GM12891 (cell line): ENCODE measurements around the gene NFKBIB.

ENCODE experiments used
- DNase-seq: peaks from one replicate; pipeline ENCODE4 v3.0.0; 2011; ENCODE audit warnings: low spot score; ENCODE audit not compliant: insufficient read length
- FAIRE-seq: peaks from 2 replicates; lab custom pipeline; 2011; peaks lifted over from hg19 to GRCh38; lab: Jason Lieb, UNC
- PAX5 ChIP-seq: IDR thresholded peaks from 2 replicates; pipeline ENCODE4 v1.6.1; 2011; ENCODE audit warnings: low read length, moderate library complexity, mild to moderate bottlenecking; ENCODE audit not compliant: insufficient read depth, severe bottlenecking
- POLR2A ChIP-seq: IDR thresholded peaks from 2 replicates; pipeline ENCODE4 v1.6.1; 2011; ENCODE audit warnings: low read depth, low read length, control low read depth
- POLR2AphosphoS5 ChIP-seq: IDR thresholded peaks from 2 replicates; pipeline ENCODE4 v1.6.1; 2011; ENCODE audit warnings: low read depth, low read length, control low read depth
- POU2F2 ChIP-seq: IDR thresholded peaks from 2 replicates; pipeline ENCODE4 v1.6.1; 2011; ENCODE audit warnings: low read depth, mild to moderate bottlenecking, control low read depth, low read length, moderate library complexity
- SPI1 ChIP-seq: IDR thresholded peaks from 2 replicates; pipeline ENCODE4 v1.6.1; 2011; ENCODE audit warnings: low read depth, low read length, control low read depth
- TAF1 ChIP-seq: IDR thresholded peaks from 2 replicates; pipeline ENCODE4 v1.6.1; 2011; ENCODE audit warnings: low read depth, low read length, control low read depth

Gene NFKBIB

DNA sequence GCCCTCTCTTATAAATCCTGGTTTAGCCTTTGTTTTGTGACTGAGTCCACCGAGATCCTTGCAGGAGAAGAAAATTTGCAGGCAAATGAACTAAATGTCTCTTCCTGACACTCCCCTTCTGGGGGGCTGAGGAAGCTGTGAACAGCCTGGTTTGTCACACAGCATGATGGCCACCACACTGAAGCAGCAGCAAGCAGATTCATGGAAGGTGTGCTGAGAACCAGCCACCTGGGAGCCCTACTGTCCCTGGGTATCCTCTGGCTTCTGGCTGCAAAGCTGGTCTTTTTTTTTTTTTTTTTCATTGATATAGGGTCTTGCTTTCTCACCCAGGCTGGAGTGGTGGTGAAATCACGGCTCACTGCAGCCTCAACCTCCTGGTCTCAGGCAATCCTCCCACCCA is 42.2 kb downstream of the NFKBIB start:
- TF ChIP-seq POLR2AphosphoS5, result no peak
- no peak for TF ChIP-seq PAX5
- no peak for TF ChIP-seq SPI1
- no peak for TF ChIP-seq TAF1
- no peak for TF ChIP-seq POLR2A
- TF ChIP-seq POU2F2, result no peak
- DNase-seq, result no peak
- no peak for FAIRE-seq

DNA sequence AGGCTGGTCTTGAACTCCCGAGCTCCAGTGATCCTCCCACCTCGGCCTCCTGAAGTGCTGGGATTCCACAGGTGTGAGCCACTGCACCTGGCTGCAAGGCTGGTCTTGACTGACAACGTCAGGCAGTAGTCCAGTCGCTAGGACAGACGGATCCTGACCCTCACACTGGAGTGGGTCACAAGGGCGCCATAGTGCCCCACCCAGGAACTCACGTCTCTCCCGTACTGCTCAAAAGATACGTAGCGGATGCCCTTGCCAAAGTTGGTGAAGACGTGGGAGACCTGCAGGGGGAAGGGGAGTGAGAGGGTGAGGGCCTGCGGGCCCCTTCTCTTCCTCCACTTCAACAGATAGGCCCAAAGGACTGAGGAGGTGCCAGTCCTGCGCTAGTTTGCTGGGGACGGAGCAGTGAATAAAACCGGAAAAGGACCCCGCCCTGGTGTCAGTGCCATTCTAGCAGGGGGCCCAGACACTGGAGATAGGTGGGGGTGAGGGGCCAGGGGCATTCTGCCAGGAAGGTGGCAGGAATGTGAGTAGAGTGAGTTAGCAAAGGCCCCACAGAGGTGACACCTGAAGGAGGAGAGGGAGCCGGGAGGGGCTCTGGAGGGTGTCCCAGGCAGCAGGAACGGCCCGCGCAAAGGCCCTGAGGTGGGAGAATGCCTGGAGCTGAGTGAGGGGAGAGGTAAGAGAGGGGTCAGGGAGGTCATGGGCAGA is 42.9 kb downstream of the NFKBIB start:
- TF ChIP-seq TAF1, result no peak
- no peak for TF ChIP-seq POLR2AphosphoS5
- no peak for TF ChIP-seq POU2F2
- TF ChIP-seq SPI1, result no peak
- no peak for TF ChIP-seq PAX5
- no peak for TF ChIP-seq POLR2A
- no peak for FAIRE-seq

DNA sequence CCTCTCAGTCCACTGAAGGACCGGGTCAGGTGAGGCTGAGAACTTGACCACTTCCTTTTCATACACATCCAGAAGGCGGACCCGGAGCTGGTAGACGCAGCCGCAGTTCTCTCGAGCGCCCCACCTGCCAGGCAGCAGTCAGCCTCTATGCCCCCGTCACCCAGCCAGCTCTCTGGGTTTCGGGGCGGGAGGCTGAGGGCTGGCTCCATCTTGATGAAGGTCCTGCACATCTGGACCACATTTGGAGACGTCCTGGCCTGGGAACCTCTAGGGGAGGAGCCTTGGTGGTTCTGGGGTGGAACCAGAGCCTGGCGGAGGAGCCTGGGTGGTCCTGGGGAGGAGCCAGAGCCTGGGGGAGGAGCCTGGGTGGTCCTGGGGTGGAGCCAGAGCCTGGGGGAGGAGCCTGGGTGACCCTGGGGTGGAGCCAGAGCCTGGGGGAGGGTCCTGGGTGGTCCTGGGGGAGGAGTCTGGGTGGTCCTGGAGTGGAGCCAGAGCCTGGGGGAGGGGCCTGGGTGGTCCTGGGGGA is 45.3 kb downstream of the NFKBIB start:
- FAIRE-seq (no peak), DNase-seq (no peak)
- no peak for TF ChIP-seq PAX5
- TF ChIP-seq TAF1, result no peak
- no peak for TF ChIP-seq POLR2A
- no peak for TF ChIP-seq POLR2AphosphoS5
- no peak for TF ChIP-seq POU2F2
- no peak for TF ChIP-seq SPI1

More for the DNA sequence above, 42.9 kb downstream of the NFKBIB start:
- no peak for DNase-seq

GRCh38 chr19:38945562-38946228 is 45.9 kb downstream of the NFKBIB start:
- TF ChIP-seq SPI1 (no peak), POU2F2 (no peak), POLR2AphosphoS5 (no peak), PAX5 (no peak), TAF1 (no peak), POLR2A (no peak)
- DNase-seq (no peak), FAIRE-seq (no peak)

GRCh38 chr19:38946229-38947010 is 46.7 kb downstream of the NFKBIB start:
- FAIRE-seq (no peak), DNase-seq (no peak)

GRCh38 chr19:38949580-38950367 is 50.0 kb downstream of the NFKBIB start:
- peak; percentile 68 for FAIRE-seq
- DNase-seq, result peak; percentile 73
- TF ChIP-seq PAX5, result no peak
- no peak for TF ChIP-seq POLR2A

More at GRCh38 chr19:38946229-38947010, 46.7 kb downstream of the NFKBIB start:
- no peak for TF ChIP-seq PAX5
- TF ChIP-seq POU2F2, result no peak
- no peak for TF ChIP-seq POLR2A
- no peak for TF ChIP-seq TAF1
- no peak for TF ChIP-seq SPI1
- no peak for TF ChIP-seq POLR2AphosphoS5

DNA sequence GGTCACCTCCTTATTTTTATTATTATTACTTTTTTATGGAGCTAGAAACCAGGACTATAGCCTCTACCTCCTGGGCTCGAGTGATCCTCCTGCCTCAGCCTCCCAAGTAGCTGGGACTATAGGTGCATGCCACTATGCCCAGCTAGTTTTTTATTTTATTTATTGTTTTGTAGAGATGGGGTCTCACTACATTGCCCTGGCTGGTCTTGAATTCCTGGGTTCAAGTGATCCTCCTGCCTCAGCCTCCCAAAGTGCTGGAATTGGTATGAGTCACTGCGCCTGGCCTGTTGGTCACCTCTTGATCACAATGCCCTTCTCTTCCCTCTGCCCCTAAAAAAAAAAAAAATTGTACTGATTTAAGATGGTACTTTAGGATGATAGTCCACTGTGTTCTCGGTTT is 51.4 kb downstream of the NFKBIB start:
- FAIRE-seq (no peak), DNase-seq (no peak)
- TF ChIP-seq POU2F2, result no peak
- no peak for TF ChIP-seq POLR2A
- no peak for TF ChIP-seq SPI1
- TF ChIP-seq TAF1, result no peak
- TF ChIP-seq PAX5, result no peak
- TF ChIP-seq POLR2AphosphoS5, result no peak

DNA sequence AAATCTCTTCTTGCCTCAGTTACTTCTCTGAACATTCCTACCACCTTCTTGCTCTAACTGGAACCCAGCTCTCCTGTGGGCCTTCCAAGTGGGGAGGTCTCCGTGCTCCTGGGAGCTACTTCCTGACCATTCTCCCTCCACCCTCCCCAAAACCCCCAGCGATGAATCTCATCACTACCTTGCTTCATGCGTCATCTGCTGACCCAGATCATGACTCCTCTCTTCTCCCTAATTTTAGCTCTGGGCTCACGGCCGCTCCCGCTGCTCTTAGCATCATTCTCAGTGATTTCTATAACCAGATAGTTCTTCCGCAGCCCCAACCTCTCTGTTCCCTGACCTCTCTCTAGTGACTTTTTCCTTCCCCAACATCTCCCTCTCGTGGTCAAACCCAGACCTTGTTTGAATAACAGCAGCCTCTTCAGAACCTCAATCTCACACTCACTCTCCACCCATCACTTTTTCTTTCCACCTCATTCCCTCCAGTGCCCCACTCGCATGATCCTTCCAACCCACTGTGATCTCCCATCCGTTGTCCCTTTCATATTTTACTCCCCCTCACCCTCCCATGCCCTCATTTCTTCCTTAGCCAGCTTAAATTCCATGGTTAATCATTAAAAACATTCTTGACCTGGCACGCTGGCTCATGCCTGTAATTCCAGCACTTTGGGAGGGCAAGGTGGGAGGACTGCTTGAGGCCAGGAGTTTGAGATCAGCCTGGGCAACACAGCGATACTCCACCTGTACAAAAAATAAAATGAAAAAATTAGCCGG is 52.8 kb downstream of the NFKBIB start:
- FAIRE-seq (peak; percentile 40), DNase-seq (peak; percentile 49)
- TF ChIP-seq PAX5 (no peak), POU2F2 (no peak), TAF1 (no peak), SPI1 (no peak), POLR2AphosphoS5 (no peak)
